Measurements from ENCODE around the gene ADAMTS18.

DNA sequence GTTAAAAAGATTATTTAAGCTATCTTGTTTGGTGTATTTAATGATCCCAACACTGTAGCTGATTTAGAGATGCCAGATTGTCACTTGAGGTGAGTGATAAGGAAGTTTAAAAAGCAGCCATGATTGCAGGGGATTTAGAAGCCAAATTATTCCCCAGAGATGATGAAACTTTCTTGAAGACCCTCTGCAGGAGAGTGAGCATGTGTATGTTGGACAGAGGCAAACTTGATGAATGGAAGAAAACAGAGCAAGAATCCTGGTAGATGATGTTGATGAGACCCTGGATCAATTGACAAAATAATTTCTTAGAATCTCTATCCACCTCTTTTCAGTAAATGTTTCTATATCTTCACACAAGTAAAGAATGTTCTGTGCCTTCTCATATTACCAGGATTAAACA is 14.4 kb upstream of the ADAMTS18 start:
- TF ChIP-seq, protein P1, sequence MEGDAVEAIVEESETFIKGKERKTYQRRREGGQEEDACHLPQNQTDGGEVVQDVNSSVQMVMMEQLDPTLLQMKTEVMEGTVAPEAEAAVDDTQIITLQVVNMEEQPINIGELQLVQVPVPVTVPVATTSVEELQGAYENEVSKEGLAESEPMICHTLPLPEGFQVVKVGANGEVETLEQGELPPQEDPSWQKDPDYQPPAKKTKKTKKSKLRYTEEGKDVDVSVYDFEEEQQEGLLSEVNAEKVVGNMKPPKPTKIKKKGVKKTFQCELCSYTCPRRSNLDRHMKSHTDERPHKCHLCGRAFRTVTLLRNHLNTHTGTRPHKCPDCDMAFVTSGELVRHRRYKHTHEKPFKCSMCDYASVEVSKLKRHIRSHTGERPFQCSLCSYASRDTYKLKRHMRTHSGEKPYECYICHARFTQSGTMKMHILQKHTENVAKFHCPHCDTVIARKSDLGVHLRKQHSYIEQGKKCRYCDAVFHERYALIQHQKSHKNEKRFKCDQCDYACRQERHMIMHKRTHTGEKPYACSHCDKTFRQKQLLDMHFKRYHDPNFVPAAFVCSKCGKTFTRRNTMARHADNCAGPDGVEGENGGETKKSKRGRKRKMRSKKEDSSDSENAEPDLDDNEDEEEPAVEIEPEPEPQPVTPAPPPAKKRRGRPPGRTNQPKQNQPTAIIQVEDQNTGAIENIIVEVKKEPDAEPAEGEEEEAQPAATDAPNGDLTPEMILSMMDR (IDR thresholded peaks at IDR 0.05; ENCODE audit: low read depth, low read length), result no peak
- no peak for TF ChIP-seq EZH2phosphoT487 (IDR thresholded peaks at IDR 0.05; ENCODE audit: low read depth)
